Measurements from ENCODE around the gene KPRP.

- no peak for TF ChIP-seq CTCF (IDR thresholded peaks at IDR 0.05)
- TF ChIP-seq POLR2A (IDR thresholded peaks at IDR 0.05): no peak
These were observed 48.8 kb downstream of the KPRP start, which contains the start of gene LCE1C for GRCh38 chr1:152806576-152806975.

All from lower leg skin (tissue), 3 donors.